Kidney epithelial cell (primary cell): ENCODE results near the gene OR2H2. TPM values are rescaled to one million over a fixed set of nuclear protein-coding genes. Genes with fewer than 3 reads are reported as not detected.

ENCODE experiments used
- DNase-seq: peaks from one replicate; pipeline ENCODE4 v3.0.0-alpha.2; 2010; ENCODE audit warnings: low read depth
- H3K27me3 ChIP-seq: 2 replicates; pipeline ENCODE4 v1.6.0; 2011; ENCODE audit warnings: low read length; ENCODE audit not compliant: control insufficient read depth, insufficient read depth
- H3K36me3 ChIP-seq: 2 replicates; pipeline ENCODE4 v1.5.1; 2011; ENCODE audit warnings: low read length; ENCODE audit not compliant: control insufficient read depth, insufficient read depth
- H3K4me3 ChIP-seq: 2 replicates; pipeline ENCODE4 v1.5.1; 2011; ENCODE audit warnings: low read depth, mild to moderate bottlenecking, control low read depth, low read length
- total RNA-seq: library from RNA; depleted of rRNA; stranded (reverse); fragments of >200 nt; gene quantifications from 2 replicates; pipeline ENCODE4 v1.2.3, GENCODE V29; 2015
- TF ChIP-seq, protein P1 (sequence below): IDR thresholded peaks from 2 replicates; pipeline ENCODE4 v1.5.1; 2011; ENCODE audit warnings: mild to moderate bottlenecking, moderate library complexity, low read length, control low read depth, inconsistent platforms; ENCODE audit not compliant: insufficient read depth, poor library complexity, severe bottlenecking

Gene OR2H2
- total RNA-seq, 1 donor from 2014 or later, result not detected

DNA sequence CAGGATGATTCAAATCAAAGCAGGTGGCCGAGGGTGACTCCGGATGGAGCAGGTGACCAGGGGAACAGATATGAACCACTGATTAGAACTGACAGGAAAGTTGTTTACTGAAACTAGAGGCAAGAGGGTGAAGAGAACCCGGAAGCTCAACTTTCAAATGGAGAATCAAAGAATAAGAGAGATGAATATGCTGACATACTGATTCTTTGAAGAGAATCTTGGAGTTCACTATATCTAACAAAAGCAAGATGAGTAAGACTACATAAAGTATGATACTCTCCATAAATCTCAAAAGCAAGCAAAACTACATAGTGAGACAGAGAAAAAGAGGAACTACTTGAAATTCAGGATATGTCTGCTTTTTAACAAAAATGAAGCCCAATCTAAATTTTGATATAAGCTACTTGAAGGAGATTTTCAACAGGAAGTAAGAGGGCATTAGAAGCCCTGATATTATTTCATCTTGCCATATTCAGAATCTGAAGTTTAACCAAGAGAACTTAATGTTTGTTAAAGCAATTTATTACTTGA is 21.4 kb upstream of the OR2H2 start:
- H3K27me3 ChIP-seq, result peaks cover 4% of the 10 kb centered on the region
- TF ChIP-seq, protein P1, sequence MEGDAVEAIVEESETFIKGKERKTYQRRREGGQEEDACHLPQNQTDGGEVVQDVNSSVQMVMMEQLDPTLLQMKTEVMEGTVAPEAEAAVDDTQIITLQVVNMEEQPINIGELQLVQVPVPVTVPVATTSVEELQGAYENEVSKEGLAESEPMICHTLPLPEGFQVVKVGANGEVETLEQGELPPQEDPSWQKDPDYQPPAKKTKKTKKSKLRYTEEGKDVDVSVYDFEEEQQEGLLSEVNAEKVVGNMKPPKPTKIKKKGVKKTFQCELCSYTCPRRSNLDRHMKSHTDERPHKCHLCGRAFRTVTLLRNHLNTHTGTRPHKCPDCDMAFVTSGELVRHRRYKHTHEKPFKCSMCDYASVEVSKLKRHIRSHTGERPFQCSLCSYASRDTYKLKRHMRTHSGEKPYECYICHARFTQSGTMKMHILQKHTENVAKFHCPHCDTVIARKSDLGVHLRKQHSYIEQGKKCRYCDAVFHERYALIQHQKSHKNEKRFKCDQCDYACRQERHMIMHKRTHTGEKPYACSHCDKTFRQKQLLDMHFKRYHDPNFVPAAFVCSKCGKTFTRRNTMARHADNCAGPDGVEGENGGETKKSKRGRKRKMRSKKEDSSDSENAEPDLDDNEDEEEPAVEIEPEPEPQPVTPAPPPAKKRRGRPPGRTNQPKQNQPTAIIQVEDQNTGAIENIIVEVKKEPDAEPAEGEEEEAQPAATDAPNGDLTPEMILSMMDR, result no peak

DNA sequence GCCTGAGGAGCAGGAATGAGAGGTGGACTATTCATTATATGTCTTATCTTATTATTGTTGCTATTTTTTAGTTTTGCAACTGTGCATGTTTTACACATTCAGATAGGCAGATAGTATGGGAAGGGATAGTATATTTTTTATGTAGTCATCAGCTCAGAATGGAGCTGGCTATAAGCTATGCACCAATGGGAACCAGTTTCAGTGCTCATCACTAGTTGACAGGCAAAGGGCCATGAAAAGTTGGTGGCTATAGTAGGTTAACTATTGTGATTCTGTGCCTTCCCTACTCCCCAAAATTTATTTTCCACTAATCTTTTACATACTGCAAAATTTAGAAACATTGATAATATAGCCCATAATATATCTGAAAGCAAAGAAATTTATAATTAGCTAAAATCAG is 20.0 kb upstream of the OR2H2 start:
- TF ChIP-seq, protein P1, result no peak
- Histone ChIP-seq H3K36me3 (no peaks in the 10 kb centered on the region), H3K27me3 (peaks cover 1% of the 10 kb centered on the region), H3K4me3 (no peak overlapping the region)
- no peak for DNase-seq

More for the DNA sequence above, 21.4 kb upstream of the OR2H2 start:
- H3K4me3 ChIP-seq, result no peak overlapping the region
- DNase-seq, result no peak
- H3K36me3 ChIP-seq, result no peaks in the 10 kb centered on the region

DNA sequence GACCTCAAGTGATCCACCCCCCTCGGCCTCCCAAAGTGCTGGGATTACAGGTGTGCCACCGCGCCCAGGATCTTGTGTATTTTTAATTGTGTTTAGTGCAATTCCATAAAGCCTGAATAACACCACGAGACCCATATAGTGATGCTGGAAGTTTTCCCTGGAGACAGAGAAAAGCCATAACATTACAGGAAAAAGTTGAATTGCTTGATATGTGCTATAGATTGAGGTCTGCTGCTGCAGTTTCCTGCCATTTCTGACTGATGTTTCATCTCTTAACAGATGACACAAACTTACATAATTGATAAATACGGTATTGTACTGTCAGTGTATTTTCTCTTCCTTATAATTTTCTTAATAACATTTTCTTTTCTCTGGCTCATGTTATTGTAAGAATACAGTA is 18.1 kb upstream of the OR2H2 start:
- Histone ChIP-seq H3K4me3 (no peak overlapping the region), H3K36me3 (no peaks in the 10 kb centered on the region), H3K27me3 (no peaks in the 10 kb centered on the region)
- DNase-seq, result no peak
- TF ChIP-seq, protein P1, result no peak

DNA sequence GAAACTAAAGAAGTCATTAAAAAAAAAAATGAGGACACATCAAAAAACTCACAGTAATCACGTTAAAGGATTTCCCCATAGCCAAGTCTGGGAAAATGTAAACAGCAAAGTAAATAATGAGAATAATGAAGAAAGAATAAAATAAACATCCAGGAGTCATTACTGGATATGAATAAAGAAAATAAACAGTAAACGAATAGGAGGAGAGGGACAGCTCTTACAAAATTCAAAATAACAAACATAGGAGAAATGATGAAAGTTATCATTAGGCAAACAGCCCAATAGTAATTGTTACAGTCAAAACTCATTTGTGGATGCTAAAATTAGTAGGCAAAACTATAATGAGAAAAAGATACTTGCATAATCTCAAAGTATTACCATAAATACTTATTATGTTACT is 17.4 kb upstream of the OR2H2 start:
- TF ChIP-seq, protein P1, result no peak
- Histone ChIP-seq H3K36me3 (no peaks in the 10 kb centered on the region), H3K4me3 (no peak overlapping the region), H3K27me3 (no peaks in the 10 kb centered on the region)
- DNase-seq, result no peak

DNA sequence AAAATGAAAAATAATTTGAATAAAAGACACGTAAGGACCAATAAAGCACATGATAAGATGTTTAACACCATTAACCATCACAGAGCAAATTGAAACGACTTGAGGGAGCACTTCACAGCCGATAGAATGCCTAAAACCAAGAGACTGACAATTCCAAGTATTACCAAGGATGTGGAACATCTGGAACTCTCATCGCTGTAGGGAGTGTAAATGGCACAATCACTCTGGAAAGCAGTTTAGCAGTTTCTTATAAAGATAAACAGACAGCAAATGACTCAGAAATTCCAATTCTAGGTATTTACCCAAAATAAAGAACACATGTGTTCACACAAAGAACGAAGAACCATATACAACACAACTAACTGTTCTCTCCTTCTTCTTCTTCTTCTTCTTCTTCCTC is 16.9 kb upstream of the OR2H2 start:
- no peak for DNase-seq
- Histone ChIP-seq H3K4me3 (no peak overlapping the region), H3K27me3 (no peaks in the 10 kb centered on the region), H3K36me3 (no peaks in the 10 kb centered on the region)
- TF ChIP-seq, protein P1, result no peak

DNA sequence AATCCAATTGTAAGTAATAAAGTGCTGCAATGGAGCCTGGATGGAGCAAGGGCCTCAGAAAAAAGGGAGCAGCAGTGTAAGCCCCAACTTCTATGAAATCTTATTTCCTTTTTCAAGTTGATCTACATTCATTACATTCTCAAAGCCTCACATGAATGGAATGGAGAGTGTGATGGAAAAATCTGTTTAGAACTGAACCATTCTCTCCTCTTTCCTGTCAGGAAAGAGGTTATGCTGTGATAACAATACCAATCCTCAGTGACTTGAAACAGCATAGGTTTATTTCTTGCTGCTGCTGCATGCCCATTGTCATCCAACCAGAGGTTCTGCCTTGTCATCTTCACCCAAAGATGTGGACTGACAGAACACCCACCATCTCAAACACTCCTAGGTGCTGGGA is 8.9 kb upstream of the OR2H2 start:
- DNase-seq, result no peak
- H3K36me3 ChIP-seq, result no peaks in the 10 kb centered on the region
- TF ChIP-seq, protein P1, result no peak
- H3K27me3 ChIP-seq, result no peaks in the 10 kb centered on the region
- H3K4me3 ChIP-seq, result no peak overlapping the region
